DMS79 (cell line): ENCODE measurements around the gene BICD2.
A peak's percentile ranks its signal among the peaks of the same experiment; 100 is the strongest.
"Not testable (repeated sequence)": the region's sequence is repeated elsewhere in the genome, so short reads cannot be mapped to it uniquely, and the experiment has no call there.

Experiments used
- DNase-seq: peaks from one replicate; lab custom pipeline; 2025; lab: John Stamatoyannopoulos, UW

Gene BICD2

GRCh38 chr9:92764381-92764987 is at the start of gene BICD2:
BICD2 (minus strand) TSS chr9:92764833; CDS start chr9:92764744, 89 bp downstream.
- no peak for DNase-seq

GRCh38 chr9:92809629-92810326 is 45.1 kb upstream of the BICD2 start:
- not testable (repeated sequence) for DNase-seq

GRCh38 chr9:92808726-92809451 is 44.3 kb upstream of the BICD2 start:
- DNase-seq = peak; percentile 19

GRCh38 chr9:92807757-92808725 is 43.4 kb upstream of the BICD2 start:
- no peak for DNase-seq

- no peak for DNase-seq
Observed at GRCh38 chr9:92807031-92807756, 42.6 kb upstream of the BICD2 start.

- no peak for DNase-seq
Observed at GRCh38 chr9:92804727-92805126, 40.1 kb upstream of the BICD2 start.

GRCh38 chr9:92798358-92798757 is 33.7 kb upstream of the BICD2 start:
- DNase-seq = no peak

- not testable (repeated sequence) for DNase-seq
Observed at GRCh38 chr9:92796337-92796804, 31.7 kb upstream of the BICD2 start.

- no peak for DNase-seq
Observed at GRCh38 chr9:92795598-92796336, 31.1 kb upstream of the BICD2 start.

GRCh38 chr9:92795000-92795399 is 30.4 kb upstream of the BICD2 start:
- no peak for DNase-seq

GRCh38 chr9:92794426-92794825 is 29.8 kb upstream of the BICD2 start:
- no peak for DNase-seq

GRCh38 chr9:92790542-92791527 is 26.2 kb upstream of the BICD2 start:
- DNase-seq = peak; percentile 12

GRCh38 chr9:92786298-92786697 is 21.7 kb upstream of the BICD2 start:
- DNase-seq = no peak

GRCh38 chr9:92781899-92782298 is 17.3 kb upstream of the BICD2 start:
- no peak for DNase-seq

- DNase-seq = no peak
Observed at GRCh38 chr9:92780206-92780605, 15.6 kb upstream of the BICD2 start.

- no peak for DNase-seq
Observed at GRCh38 chr9:92775466-92775865, 10.8 kb upstream of the BICD2 start.

GRCh38 chr9:92774274-92774673 is 9.6 kb upstream of the BICD2 start:
- DNase-seq = no peak

GRCh38 chr9:92773810-92774209 is 9.2 kb upstream of the BICD2 start:
- DNase-seq = no peak

GRCh38 chr9:92771309-92771708 is 6.7 kb upstream of the BICD2 start:
- no peak for DNase-seq
